NCI-H345 (cell line): ENCODE measurements around the gene LINGO4.

Experiments
- DNase-seq: peaks from one replicate; lab custom pipeline; 2025; lab: John Stamatoyannopoulos, UW

LINGO4 gene

GRCh38 chr1:151813271-151813977 lies 8.2 kb upstream of the LINGO4 start:
- no peak for DNase-seq

- DNase-seq, result no peak
Observed at GRCh38 chr1:151811181-151811580, 6.0 kb upstream of the LINGO4 start.

GRCh38 chr1:151809985-151810556 lies 4.9 kb upstream of the LINGO4 start:
- DNase-seq, result no peak

GRCh38 chr1:151809290-151809984 lies 4.2 kb upstream of the LINGO4 start:
- DNase-seq, result no peak

- no peak for DNase-seq
Observed at GRCh38 chr1:151807766-151808165, 2.5 kb upstream of the LINGO4 start.

- DNase-seq, result no peak
Observed at GRCh38 chr1:151807131-151807530, 1.9 kb upstream of the LINGO4 start.

GRCh38 chr1:151806170-151806569 lies 951 bp upstream of the LINGO4 start:
- no peak for DNase-seq

GRCh38 chr1:151803915-151804314 lies 1.3 kb downstream of the LINGO4 start:
- no peak for DNase-seq

GRCh38 chr1:151803164-151803563 lies 2.1 kb downstream of the LINGO4 start:
- DNase-seq, result no peak

GRCh38 chr1:151802372-151802771 lies 2.8 kb downstream of the LINGO4 start:
- no peak for DNase-seq

- no peak for DNase-seq
Observed at GRCh38 chr1:151801846-151802245, 3.4 kb downstream of the LINGO4 start.

- no peak for DNase-seq
Observed at GRCh38 chr1:151801310-151801820, 3.9 kb downstream of the LINGO4 start.

GRCh38 chr1:151800830-151801229 lies 4.4 kb downstream of the LINGO4 start:
- DNase-seq, result no peak

GRCh38 chr1:151799179-151800022 lies 5.8 kb downstream of the LINGO4 start:
- DNase-seq, result no peak

- DNase-seq, result no peak
Observed at GRCh38 chr1:151798571-151798970, 6.6 kb downstream of the LINGO4 start.

GRCh38 chr1:151790940-151791651 lies 14.1 kb downstream of the LINGO4 start:
- DNase-seq, result peak; percentile 48

- peak; percentile 100 for DNase-seq
Observed at GRCh38 chr1:151790071-151790939, 14.9 kb downstream of the LINGO4 start, which contains the start of gene TDRKH. Gene TDRKH (minus strand): TSS chr1:151790500. CDS start chr1:151783022, 7,478 bp downstream.

GRCh38 chr1:151787689-151788088 lies 17.5 kb downstream of the LINGO4 start:
- no peak for DNase-seq

GRCh38 chr1:151783796-151784195 lies 21.4 kb downstream of the LINGO4 start:
- no peak for DNase-seq

GRCh38 chr1:151782741-151783140 lies 22.5 kb downstream of the LINGO4 start:
- no peak for DNase-seq
